Bronchial epithelial cell (primary cell): Measurements from ENCODE around the gene PNLIP. TPM values are rescaled to one million over a fixed set of nuclear protein-coding genes. Genes with fewer than 3 reads are reported as not detected.

ENCODE experiments used
- DNase-seq: peaks from one replicate; pipeline ENCODE4 v3.0.0-alpha.2; 2010; ENCODE audit warnings: low read depth
- FAIRE-seq: peaks from 2 replicates; lab custom pipeline; 2011; peaks lifted over from hg19 to GRCh38; lab: Jason Lieb, UNC
- H3K27me3 ChIP-seq: 2 replicates; pipeline ENCODE4 v1.5.1; 2011; ENCODE audit warnings: low read length; ENCODE audit not compliant: control insufficient read depth, insufficient read depth
- H3K36me3 ChIP-seq: 2 replicates; pipeline ENCODE4 v1.5.1; 2011; ENCODE audit warnings: low read length; ENCODE audit not compliant: control insufficient read depth, insufficient read depth
- H3K4me3 ChIP-seq: 2 replicates; pipeline ENCODE4 v1.5.1; 2011; ENCODE audit warnings: mild to moderate bottlenecking, low read depth, low read length, control low read depth
- total RNA-seq: library from RNA; depleted of rRNA; stranded (reverse); fragments of >200 nt; gene quantifications from 2 replicates; pipeline ENCODE4 v1.2.1, GENCODE V29; 2014
- TF ChIP-seq, protein P1 (sequence below): IDR thresholded peaks from 2 replicates; pipeline ENCODE4 v1.5.1; 2011; ENCODE audit warnings: mild to moderate bottlenecking, moderate library complexity, low read length, control low read depth, inconsistent platforms; ENCODE audit not compliant: insufficient read depth, severe bottlenecking

The PNLIP gene
- total RNA-seq, 1 donor from 2014 or later, result under 0.01 TPM

DNA sequence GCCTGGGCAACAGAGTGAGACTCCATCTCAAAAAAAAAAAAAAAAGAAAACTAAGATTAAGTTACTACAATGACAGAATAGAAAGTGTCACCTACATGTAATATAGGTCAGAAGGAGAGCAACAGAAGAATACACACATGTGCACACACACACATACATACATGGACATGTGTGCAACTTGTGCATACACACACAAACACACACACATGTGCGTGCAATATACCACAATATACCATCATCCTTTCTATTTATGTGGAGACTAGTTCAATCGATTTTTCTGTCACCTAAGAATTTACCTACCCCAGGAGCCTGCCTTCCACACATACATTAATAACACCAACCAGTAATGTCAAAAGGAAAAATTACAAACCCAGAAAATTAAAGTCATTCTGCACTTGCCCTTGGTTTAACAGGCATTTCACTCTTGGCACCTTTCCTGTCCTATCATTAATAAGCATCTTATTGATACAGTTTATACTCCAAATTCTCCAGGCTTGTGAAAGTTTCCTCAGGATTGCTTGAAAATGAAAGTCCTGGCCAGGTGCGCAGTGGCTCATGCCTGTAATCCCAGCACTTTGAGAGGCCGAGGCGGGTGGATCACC is 47.5 kb downstream of the PNLIP start:
- TF ChIP-seq, protein P1, sequence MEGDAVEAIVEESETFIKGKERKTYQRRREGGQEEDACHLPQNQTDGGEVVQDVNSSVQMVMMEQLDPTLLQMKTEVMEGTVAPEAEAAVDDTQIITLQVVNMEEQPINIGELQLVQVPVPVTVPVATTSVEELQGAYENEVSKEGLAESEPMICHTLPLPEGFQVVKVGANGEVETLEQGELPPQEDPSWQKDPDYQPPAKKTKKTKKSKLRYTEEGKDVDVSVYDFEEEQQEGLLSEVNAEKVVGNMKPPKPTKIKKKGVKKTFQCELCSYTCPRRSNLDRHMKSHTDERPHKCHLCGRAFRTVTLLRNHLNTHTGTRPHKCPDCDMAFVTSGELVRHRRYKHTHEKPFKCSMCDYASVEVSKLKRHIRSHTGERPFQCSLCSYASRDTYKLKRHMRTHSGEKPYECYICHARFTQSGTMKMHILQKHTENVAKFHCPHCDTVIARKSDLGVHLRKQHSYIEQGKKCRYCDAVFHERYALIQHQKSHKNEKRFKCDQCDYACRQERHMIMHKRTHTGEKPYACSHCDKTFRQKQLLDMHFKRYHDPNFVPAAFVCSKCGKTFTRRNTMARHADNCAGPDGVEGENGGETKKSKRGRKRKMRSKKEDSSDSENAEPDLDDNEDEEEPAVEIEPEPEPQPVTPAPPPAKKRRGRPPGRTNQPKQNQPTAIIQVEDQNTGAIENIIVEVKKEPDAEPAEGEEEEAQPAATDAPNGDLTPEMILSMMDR, result no peak
- no peak overlapping the region for H3K4me3 ChIP-seq
- FAIRE-seq, result no peak
- DNase-seq, result no peak
- no peaks in the 10 kb centered on the region for H3K27me3 ChIP-seq
- H3K36me3 ChIP-seq, result no peaks in the 10 kb centered on the region

- DNase-seq (no peak), FAIRE-seq (no peak)
- Histone ChIP-seq H3K27me3 (no peaks in the 10 kb centered on the region), H3K36me3 (no peaks in the 10 kb centered on the region), H3K4me3 (no peak overlapping the region)
- TF ChIP-seq, protein P1, result no peak
Observed at GRCh38 chr10:116594525-116595035, 48.8 kb downstream of the PNLIP start.

GRCh38 chr10:116596062-116596461 is 50.3 kb downstream of the PNLIP start:
- no peak for DNase-seq
- TF ChIP-seq, protein P1, result no peak
- Histone ChIP-seq H3K27me3 (no peaks in the 10 kb centered on the region), H3K4me3 (no peak overlapping the region), H3K36me3 (no peaks in the 10 kb centered on the region)
- FAIRE-seq, result no peak

DNA sequence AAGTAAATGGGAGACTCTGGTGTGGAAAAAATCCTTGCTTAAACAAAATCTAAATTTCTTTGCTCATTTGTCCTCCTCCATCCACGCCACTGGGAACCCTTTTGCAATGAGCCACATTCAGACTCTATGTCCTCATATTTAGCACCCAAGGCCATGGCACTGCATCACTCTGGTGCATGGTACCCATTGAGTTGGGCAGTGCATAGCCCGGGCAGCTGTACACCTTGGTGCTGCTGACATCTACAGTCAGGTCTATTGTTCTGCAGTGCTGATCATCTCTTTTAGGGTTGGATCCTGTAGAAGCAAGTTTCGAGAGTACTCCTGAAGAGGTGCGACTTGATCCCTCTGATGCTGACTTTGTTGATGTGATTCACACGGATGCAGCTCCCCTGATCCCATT is 51.8 kb downstream of the PNLIP start:
- no peak for FAIRE-seq
- Histone ChIP-seq H3K4me3 (no peak overlapping the region), H3K27me3 (no peaks in the 10 kb centered on the region), H3K36me3 (no peaks in the 10 kb centered on the region)
- TF ChIP-seq, protein P1, result no peak
- no peak for DNase-seq

GRCh38 chr10:116598329-116598728 is 52.6 kb downstream of the PNLIP start:
- FAIRE-seq (no peak), DNase-seq (no peak)
- no peaks in the 10 kb centered on the region for H3K27me3 ChIP-seq
- TF ChIP-seq, protein P1, result no peak
- no peak overlapping the region for H3K4me3 ChIP-seq
- H3K36me3 ChIP-seq, result no peaks in the 10 kb centered on the region

GRCh38 chr10:116599991-116600390 is 54.3 kb downstream of the PNLIP start:
- FAIRE-seq, result no peak
- DNase-seq, result no peak
- no peaks in the 10 kb centered on the region for H3K27me3 ChIP-seq
- no peaks in the 10 kb centered on the region for H3K36me3 ChIP-seq
- TF ChIP-seq, protein P1, result no peak
- H3K4me3 ChIP-seq, result no peak overlapping the region
